GM18505 (cell line): ENCODE results near the gene LRRC43.

Source experiments
- ATAC-seq: cut with Tn5 transposase; IDR thresholded peaks from one replicate; pipeline ENCODE4 v1.9.1; 2021; ENCODE audit not compliant: unreplicated experiment
- POLR2A ChIP-seq: IDR thresholded peaks from 4 replicates; pipeline ENCODE4 v1.6.1; 2011; ENCODE audit warnings: borderline replicate concordance; ENCODE audit not compliant: insufficient read depth, insufficient read length; ENCODE audit errors: extremely low read depth

The LRRC43 gene

DNA sequence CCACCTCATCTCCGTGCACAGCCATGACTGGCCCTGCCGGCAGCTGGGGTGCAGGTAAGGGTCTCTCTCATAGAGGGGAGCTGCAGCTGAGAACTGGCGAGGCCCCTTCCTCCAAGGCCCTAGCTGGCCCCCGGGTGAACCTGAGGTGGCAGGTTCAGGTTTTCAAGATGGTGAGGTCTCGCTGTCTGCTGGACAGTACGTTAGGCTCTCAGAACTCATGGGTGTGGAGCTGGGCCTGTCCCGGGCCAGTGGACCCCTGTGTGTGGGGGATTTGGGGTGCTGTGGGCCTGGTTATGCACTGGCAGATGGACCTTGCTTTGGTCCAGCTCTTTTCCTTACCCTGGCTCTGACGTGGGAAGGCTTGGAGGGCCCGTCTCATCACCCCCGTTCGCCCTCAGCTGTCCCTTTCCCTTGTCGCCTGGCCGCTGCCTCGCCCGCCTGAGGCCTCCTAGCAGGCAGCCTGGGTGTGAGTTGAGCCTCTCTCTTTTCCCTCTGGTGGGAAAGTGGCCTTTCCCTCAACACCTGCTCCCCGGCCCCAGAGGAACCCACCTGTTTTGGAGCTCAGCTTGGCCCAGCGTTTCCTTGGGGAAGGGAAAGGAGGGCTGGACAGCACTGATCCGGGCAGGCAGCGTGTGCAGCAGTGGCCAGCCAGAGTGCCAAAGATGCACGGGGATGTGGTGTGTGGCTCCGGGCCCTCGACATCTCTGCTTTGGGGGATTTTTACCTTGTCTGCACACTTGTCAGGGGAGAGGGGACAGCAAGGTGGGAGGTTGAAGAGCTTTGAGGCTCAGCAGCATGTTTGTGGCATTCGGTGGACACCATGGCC is 37.2 kb upstream of the LRRC43 start:
- no peak for TF ChIP-seq POLR2A
- ATAC-seq: no peak

DNA sequence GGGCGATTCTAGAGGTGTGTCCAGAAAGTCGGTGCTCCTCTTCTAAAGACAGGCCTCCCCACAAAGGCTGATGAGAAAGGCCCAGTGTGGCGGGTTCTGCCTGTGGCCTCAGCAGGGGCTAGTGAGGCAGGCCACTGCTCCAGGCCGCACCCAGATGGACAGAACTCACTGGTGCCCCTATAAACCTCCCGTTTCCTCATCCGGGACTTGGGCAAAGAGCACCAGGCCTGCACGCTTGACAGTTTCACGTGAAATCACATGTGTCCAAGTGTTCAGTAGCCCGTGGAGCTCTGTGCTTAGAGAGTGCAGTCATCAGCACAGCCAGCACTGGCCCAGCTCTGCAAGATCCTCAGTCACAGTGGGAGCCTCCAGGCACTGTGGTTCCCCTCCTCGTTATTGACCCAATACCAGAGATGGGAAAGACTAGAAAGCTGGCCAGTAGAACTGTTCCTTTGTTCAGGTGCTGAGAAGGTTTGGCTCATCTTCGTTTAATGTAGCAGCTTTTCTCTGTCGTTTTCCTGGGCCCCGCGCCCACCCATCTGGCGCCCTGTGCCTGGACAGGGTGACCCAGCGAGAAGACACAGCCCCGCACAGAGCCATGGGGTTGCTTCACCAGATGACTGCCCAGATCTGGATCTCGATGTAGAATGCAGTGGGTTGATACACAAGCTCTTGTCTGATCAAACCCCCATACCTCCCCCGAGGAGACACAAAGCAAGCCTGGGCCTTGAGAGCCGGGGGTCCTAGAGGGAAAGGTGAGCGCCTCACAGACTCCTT is 35.2 kb upstream of the LRRC43 start:
- ATAC-seq: no peak
- no peak for TF ChIP-seq POLR2A

DNA sequence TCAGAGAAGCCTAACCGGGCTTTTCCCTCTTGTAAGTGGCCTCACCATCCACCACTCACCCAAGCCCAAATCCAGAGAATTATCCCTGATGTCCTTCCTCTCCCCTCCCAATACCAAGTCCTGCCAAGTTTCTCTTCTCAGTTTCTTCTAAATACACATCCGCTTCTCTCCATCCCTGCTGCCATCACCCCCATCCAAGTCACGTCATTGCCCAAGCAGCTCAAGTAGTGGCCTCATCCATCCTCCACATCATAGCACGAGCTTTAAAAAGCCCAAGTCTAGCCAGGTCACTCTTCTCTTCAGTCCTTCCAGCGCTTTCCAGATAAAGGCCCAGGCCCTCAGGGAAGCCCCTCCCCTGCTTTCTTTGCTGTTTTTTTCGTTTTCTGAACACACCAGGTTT is 34.3 kb upstream of the LRRC43 start:
- no peak for TF ChIP-seq POLR2A
- ATAC-seq: no peak

DNA sequence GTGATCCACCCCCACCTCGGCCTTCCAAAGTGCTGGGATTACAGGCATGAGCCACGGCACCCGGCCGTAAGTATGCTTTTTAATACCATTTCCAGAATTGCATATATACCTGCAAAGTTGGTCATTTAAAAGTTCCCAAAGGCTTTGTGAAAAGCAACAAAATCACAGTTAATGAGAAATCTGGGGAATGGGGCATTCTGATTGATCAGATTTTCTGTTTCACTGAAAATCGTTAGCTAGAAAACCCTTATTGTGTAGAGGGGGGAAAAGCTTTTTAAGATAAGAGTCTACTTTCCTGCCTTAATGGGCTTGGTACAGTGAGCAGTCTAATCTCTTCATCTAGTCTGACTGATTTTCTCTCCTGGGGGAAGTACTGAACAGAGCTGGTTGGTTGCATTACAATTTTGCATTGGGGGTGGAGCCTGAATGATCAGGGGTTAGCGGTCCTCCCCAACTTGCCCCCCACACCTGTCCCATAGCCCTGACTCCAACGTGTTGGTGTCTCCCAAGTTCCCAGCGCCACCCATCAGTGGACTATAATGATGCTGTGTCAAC is 32.7 kb upstream of the LRRC43 start:
- TF ChIP-seq POLR2A: no peak
- no peak for ATAC-seq

DNA sequence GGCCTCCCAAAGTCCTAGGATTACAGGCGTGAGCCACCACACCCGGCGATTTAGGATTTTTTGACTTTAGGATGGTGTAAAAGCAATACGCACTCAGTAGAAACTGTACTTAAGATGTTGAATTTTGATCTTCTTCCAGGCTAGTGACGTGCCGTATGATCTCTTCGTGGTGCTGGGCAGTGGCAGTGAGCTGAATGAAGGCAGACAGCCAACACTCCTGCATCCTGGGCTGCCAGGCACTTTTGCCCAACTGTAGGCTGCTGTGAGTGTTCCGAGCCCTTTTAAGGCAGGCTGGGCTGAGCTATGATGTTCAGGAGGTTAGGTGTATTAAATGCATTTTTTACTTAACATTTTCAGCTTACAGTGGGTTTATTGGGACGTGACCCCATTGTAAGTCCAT is 30.2 kb upstream of the LRRC43 start:
- ATAC-seq: no peak

DNA sequence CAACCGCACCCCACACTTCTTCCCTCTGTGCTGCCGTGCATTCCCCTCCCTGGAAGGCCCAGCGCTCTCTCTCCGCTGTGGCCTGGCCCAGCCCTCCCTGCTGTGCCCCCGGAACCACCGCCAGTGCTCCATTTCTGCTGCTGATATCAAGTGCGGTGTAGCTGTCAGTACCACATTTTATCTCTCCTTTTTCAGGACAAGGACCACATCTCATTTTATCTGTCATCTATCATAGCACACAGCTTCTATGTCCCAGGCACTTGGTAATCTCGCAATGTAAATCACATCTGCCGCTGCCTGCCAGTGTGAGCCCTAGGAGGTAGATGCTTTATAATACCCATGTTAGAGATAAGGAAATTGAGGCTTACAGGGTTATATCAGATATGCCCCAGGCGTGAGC is 27.2 kb upstream of the LRRC43 start:
- ATAC-seq: no peak
- no peak for TF ChIP-seq POLR2A

More for the DNA sequence above, 30.2 kb upstream of the LRRC43 start:
- TF ChIP-seq POLR2A: no peak

DNA sequence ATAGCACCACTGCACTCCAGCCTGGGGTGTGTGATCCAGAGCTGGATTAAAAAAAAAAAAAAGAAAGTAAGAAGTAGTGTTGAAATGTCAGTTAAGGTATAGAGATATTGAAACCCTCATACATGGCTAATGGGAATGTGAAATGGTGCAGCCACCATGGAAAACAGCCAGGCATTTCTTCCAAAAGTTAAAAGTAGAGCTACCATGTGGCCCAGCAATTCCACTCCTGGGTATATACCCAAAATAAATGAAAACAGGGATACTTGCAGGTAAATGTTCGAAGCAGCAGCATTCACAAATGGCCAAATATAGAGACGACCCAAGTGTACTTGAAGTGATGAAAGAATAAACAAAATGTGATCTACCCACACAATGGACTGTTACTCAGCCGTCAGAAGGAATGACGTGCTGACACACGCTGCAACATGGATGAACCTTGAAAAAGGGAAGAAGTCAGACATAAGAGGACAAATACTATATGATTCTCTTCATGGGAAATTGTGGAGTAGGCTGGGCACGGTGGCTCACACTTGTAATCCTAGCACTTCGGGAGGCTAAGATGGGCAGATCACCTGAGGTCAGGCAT is 24.1 kb upstream of the LRRC43 start:
- no peak for ATAC-seq
- no peak for TF ChIP-seq POLR2A

DNA sequence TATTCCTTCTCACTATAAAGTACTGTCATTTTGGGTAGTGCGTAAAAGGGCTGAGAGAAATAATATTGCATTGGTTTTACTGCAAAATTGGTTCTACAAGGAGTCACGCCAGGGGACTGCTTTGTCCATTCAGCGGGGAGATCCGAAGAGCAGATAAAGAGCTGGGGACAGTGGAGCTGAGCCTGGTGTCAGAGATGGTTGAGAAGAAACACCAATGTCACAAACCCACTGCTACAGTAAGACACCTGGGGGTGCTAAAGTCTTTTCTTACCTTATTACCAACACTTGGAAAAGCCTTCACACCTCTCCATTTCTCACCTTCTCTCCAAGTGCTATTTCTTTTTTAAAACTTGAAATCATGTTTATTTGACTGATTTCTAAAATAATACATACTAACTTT is 23.0 kb upstream of the LRRC43 start:
- ATAC-seq: no peak
- no peak for TF ChIP-seq POLR2A

DNA sequence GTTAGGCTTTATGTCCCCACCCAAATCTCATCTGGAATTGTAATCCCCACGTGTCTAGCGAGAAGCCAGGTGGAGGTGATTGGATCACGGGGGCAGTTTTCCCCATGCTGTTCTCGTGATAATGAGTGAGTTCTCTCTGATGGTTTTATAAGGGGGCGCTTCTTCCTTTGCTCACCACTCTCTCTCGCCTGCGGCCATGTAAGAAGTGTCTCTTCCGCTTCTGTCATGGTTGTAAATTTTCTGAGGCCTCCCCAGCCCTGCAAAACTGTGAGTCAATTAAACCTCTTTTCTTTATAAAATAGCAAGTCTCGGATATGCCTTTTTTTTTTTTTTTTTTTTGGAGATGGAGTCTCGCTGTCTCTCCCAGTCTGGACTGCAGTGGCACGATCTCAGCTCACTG is 22.2 kb upstream of the LRRC43 start:
- TF ChIP-seq POLR2A: no peak

DNA sequence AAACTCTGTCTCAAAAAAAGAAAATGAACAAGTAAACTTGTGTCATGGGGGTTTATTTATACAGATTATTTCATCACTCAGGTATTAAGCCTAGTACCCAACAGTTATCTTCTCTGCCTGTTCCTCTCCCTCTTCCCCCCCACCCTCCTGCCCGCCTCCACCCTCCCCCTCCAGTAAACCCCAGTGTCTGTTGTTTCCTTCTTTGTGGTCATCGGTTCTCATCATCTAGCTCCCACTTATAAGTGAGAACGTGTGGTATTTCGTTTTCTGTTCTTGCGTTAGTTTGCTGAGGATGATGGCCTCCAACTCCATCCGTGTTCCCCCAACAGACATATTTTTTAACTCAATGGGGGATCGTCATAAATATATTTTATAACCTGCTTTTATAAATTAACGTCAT is 21.2 kb upstream of the LRRC43 start:
- TF ChIP-seq POLR2A: no peak
- ATAC-seq: no peak

More for the DNA sequence above, 22.2 kb upstream of the LRRC43 start:
- no peak for ATAC-seq

DNA sequence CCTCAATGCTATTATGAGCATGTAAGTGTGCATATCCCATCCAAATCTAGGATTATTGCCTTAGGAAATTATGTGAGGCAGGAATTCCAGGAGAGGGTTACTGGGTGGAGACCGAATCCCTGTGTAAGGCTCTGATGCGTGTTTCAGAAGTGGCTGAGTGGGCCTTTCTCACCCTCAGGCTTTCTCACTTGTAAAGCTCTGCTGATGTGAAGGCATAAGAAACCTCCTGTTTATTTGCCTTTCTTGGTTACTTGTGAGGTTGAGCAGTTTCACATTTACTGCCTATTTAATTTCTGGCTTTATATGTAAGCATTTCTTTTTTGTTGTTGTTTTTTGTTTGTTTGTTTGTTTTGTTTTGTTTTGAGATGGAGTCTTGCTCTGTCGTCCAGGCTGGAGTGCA is 19.9 kb upstream of the LRRC43 start:
- ATAC-seq: no peak
- no peak for TF ChIP-seq POLR2A

DNA sequence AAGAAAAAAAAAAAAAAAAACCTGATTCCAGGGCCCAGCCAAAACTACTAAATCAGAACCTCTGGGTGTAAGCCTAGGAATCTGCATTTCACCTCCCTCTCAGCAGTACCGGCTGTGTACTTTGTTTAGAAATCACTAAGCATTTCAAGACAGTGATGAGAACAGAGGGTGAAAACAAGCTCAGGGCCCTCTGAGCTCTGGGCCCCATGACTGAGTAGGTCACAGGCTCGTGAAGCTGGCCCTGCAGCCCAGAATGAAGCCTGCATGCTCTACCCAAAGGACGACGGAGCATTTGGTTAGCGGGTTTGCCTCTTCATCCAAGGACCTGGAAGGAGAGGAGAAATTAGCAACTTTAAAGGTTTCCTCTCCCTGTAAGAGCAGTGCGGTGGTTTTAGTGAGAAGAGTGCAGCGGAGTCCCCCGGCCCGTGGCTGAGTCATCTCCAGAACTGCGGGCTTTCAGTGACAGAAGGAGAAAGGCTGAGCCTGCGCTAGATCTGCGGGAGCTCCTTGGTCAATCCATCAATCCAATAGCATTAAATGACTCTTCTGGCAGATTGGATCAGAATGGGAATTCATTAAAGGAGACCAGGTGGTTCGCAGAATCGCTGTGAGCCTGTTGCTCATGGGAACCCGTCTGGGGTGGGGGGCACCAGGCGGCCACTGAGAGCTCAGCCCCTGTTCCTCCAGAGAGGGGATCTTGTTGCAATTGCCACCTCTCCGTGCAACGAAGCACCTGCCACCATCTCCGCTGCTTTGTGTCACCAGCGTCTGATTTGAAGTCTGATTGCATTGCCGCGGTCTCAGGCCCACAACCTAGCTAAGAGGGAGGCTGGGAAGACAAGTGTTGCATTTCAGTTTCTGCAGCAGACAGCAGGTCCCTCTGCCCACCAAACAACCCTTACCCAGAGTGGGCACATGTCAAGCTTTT is 16.2 kb upstream of the LRRC43 start:
- TF ChIP-seq POLR2A: no peak
- no peak for ATAC-seq

DNA sequence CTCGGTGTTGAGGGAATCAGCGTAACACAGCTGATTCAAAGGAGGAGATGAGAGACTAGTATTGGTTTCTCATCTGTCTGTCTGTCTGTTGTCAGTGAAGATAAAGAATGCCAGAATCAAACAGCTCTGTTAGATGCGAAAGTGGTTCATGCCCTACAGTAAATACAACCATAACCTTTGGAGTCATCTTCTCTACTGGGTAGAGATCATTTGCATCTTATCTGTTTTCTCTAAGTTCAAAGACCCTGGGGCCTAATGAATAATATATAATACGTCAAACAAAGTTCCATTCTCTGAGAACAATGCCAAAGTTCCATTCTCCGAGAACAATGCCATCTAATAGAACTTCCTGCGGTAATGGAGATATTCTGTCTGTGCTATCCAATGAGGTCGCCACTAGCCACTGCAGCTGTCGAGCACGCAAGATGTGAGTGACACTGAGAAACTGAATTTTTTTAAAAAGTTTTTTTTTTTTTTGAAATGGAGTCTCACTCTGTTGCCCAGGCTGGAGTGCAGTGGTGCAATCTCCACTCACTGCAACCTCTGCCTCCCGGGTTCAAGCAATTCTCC is 15.5 kb upstream of the LRRC43 start:
- ATAC-seq: no peak
- no peak for TF ChIP-seq POLR2A

DNA sequence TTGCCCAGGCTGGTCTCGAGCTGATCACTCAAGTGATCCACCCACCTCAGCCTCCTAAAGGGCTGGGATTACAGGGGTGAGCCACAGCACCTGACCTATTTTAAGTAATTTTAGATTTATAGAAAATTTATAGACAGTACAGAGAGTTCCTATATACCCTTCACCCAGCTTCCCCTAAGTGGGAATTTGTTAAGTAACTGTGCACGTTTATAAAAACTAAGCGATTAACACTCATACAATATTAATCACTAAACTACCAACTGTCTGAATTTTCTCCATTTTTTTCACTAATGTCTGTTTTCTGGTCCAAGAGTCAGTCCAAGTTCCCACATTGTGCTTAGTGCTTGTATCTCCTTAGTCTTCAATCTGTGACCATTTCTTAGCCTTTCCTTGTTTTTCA is 14.4 kb upstream of the LRRC43 start:
- ATAC-seq: no peak
- TF ChIP-seq POLR2A: no peak
